ENCODE data around the gene TIMM21. TPM values are rescaled to one million over a fixed set of nuclear protein-coding genes. Genes with fewer than 3 reads are reported as not detected.

Gene TIMM21
- polyA plus RNA-seq, 1 experiment, result 52.7 TPM

DNA sequence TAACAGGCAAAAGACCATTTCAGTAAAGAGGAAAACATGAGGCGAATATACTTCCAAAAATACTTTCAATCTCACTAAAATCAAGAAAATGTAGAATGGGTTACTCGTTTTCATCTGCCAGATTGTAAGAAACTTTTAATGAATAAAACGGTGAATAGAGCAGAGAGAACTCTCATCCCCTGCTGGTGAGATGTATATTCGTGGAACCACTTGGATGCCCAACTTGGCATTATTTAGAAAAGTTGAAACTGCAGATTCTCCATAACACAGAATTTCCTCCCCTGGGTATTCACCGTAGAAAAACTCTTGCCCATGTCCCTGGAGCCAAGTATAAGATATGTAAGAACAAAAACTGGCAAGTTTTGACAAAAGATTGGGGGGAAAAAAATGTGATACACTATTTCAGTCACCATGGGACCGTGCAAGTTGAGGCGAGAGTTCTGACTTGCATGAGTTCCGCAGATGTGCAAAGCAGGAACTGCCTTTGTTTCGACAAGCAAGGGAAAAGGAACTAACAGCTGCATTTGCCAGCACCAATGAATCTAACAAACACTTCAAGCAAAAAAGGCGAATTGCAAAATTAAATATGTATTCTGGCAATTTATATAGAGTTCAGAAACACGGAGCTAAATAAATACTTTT lies 14.8 kb downstream of the TIMM21 start:
- TF ChIP-seq, protein P1, sequence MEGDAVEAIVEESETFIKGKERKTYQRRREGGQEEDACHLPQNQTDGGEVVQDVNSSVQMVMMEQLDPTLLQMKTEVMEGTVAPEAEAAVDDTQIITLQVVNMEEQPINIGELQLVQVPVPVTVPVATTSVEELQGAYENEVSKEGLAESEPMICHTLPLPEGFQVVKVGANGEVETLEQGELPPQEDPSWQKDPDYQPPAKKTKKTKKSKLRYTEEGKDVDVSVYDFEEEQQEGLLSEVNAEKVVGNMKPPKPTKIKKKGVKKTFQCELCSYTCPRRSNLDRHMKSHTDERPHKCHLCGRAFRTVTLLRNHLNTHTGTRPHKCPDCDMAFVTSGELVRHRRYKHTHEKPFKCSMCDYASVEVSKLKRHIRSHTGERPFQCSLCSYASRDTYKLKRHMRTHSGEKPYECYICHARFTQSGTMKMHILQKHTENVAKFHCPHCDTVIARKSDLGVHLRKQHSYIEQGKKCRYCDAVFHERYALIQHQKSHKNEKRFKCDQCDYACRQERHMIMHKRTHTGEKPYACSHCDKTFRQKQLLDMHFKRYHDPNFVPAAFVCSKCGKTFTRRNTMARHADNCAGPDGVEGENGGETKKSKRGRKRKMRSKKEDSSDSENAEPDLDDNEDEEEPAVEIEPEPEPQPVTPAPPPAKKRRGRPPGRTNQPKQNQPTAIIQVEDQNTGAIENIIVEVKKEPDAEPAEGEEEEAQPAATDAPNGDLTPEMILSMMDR (IDR thresholded peaks at IDR 0.05; ENCODE audit: low read depth, low read length), result 0 out of 2 replicates have a peak, but pooled peaks have one; percentile 6
- H3K27ac ChIP-seq (ENCODE audit: low read depth, low read length), result no peak overlapping the region
- no peaks in the 10 kb centered on the region; the same call in 1 of the 2 replicates for H3K9me3 ChIP-seq (ENCODE audit: control insufficient read depth, insufficient read depth, low read length)
- H3K27me3 ChIP-seq (ENCODE audit: control insufficient read depth, insufficient read depth, low read length), result no peaks in the 10 kb centered on the region
- POLR2A ChIA-PET, result no interaction called here
- no peak overlapping the region for H3K4me3 ChIP-seq (ENCODE audit: low read depth, low read length)
- CTCF ChIA-PET, result interaction anchor here (1.8 kb wide), 1 partner anchor 10 kb away, joined by 7 read pairs; no protein-coding TSS in a partner anchor
- DNase-seq (ENCODE audit: low read depth, low spot score), result no peak

- H3K4me3 ChIP-seq (ENCODE audit: low read depth, low read length), result no peak overlapping the region
- ChIA-PET CTCF (interaction anchor here (0.6 to 2.0 kb wide), 2 partner anchors 14 to 1503 kb away, joined by 3 to 6 read pairs; no protein-coding TSS in a partner anchor), POLR2A (no interaction called here)
- TF ChIP-seq, protein P1 (IDR thresholded peaks at IDR 0.05; ENCODE audit: low read depth, low read length), result no peak
- DNase-seq (ENCODE audit: low read depth, low spot score), result no peak
- peaks cover 5% of the 10 kb centered on the region for H3K27me3 ChIP-seq (ENCODE audit: control insufficient read depth, insufficient read depth, low read length)
- H3K9me3 ChIP-seq (ENCODE audit: control insufficient read depth, insufficient read depth, low read length), result no peaks in the 10 kb centered on the region; the same call in 1 of the 2 replicates
- no peak overlapping the region for H3K27ac ChIP-seq (ENCODE audit: low read depth, low read length)
These were observed 18.1 kb downstream of the TIMM21 start for GRCh38 chr18:74166386-74166785.

DNA sequence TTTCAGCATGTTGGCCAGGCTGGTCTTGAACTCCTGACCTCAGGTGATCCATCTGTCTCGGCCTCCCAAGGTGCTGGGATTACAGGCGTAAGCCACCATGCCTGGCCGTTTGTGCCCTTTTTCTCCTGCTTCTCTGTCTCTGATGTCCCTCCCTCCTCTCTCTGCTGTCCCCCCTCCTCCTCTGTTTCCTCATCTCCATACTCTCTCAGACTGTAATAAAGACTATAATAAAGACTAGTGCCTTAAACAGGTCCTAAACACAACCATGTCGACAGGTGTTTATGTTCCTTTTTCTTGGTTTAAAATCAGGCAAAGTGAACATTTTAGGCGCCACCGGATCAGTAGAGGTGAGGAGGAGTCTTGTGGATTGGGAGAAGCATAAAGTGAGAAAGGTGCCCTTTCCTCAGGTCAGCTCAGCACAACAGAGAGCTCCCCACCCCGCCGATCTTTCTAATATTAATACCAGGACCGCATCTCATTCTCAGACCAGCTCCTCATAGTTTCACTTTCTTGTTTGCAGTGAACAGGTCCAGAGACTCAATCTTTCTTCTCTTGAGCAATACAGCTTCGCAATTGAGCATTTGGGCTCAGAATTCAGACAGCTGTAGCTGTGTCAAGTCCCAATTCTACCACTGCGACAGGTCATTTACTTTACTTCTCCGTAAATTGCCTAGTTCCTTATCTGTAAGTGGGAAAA lies 23.7 kb downstream of the TIMM21 start:
- peaks cover 25% of the 10 kb centered on the region for H3K27me3 ChIP-seq (ENCODE audit: control insufficient read depth, insufficient read depth, low read length)
- TF ChIP-seq, protein P1 (IDR thresholded peaks at IDR 0.05; ENCODE audit: low read depth, low read length), result no peak
- no peaks in the 10 kb centered on the region; the same call in 1 of the 2 replicates for H3K9me3 ChIP-seq (ENCODE audit: control insufficient read depth, insufficient read depth, low read length)
- peak overlapping the region; percentile 38; the same call in 1 of the 2 replicates for H3K4me3 ChIP-seq (ENCODE audit: low read depth, low read length)
- no peak overlapping the region for H3K27ac ChIP-seq (ENCODE audit: low read depth, low read length)
- ChIA-PET POLR2A (no interaction called here), CTCF (no interaction called here)
- DNase-seq (ENCODE audit: low read depth, low spot score), result no peak

- CTCF ChIA-PET, result no interaction called here
- Histone ChIP-seq H3K27me3 (ENCODE audit: control insufficient read depth, insufficient read depth, low read length) (peaks cover 25% of the 10 kb centered on the region), H3K9me3 (ENCODE audit: control insufficient read depth, insufficient read depth, low read length) (no peaks in the 10 kb centered on the region; the same call in 1 of the 2 replicates), H3K4me3 (ENCODE audit: low read depth, low read length) (no peak overlapping the region), H3K27ac (ENCODE audit: low read depth, low read length) (no peak overlapping the region)
- no peak for DNase-seq (ENCODE audit: low read depth, low spot score)
- TF ChIP-seq, protein P1 (IDR thresholded peaks at IDR 0.05; ENCODE audit: low read depth, low read length), result no peak
- POLR2A ChIA-PET, result no interaction called here
These were observed 24.5 kb downstream of the TIMM21 start for GRCh38 chr18:74172697-74173433.

Measured in AG04450 (cell line).